ENCODE data around the gene ZFP3. TPM values are rescaled to one million over a fixed set of nuclear protein-coding genes. Genes with fewer than 3 reads are reported as not detected.

ZFP3 gene
- total and polyA plus RNA-seq, 12 donors = 3.1 to 14.6 (median 11.7) TPM

- no peak for DNase-seq
- intact Hi-C loops (cut with DNase I) = no loop called here
- H3K9me3 ChIP-seq = no peaks in the 10 kb centered on the region
- peaks cover 0 to 15% (median 12%) of the 10 kb centered on the region in 9 donors for H3K4me1 ChIP-seq
- no peaks in the 10 kb centered on the region for H3K36me3 ChIP-seq
- ATAC-seq = no peak
- 71 to 72% methylated on average over 2 of the region's 2 CpGs for WGBS, 2 donors
- H3K4me3 ChIP-seq = no peak overlapping the region
- H3K27me3 ChIP-seq = no peaks in the 10 kb centered on the region
- H3K27ac ChIP-seq = no peak overlapping the region
- TF ChIP-seq, protein P1, sequence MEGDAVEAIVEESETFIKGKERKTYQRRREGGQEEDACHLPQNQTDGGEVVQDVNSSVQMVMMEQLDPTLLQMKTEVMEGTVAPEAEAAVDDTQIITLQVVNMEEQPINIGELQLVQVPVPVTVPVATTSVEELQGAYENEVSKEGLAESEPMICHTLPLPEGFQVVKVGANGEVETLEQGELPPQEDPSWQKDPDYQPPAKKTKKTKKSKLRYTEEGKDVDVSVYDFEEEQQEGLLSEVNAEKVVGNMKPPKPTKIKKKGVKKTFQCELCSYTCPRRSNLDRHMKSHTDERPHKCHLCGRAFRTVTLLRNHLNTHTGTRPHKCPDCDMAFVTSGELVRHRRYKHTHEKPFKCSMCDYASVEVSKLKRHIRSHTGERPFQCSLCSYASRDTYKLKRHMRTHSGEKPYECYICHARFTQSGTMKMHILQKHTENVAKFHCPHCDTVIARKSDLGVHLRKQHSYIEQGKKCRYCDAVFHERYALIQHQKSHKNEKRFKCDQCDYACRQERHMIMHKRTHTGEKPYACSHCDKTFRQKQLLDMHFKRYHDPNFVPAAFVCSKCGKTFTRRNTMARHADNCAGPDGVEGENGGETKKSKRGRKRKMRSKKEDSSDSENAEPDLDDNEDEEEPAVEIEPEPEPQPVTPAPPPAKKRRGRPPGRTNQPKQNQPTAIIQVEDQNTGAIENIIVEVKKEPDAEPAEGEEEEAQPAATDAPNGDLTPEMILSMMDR (IDR thresholded peaks at IDR 0.05) = no peak
Observed at GRCh38 chr17:5047446-5047845, 30.8 kb upstream of the ZFP3 start.

DNA sequence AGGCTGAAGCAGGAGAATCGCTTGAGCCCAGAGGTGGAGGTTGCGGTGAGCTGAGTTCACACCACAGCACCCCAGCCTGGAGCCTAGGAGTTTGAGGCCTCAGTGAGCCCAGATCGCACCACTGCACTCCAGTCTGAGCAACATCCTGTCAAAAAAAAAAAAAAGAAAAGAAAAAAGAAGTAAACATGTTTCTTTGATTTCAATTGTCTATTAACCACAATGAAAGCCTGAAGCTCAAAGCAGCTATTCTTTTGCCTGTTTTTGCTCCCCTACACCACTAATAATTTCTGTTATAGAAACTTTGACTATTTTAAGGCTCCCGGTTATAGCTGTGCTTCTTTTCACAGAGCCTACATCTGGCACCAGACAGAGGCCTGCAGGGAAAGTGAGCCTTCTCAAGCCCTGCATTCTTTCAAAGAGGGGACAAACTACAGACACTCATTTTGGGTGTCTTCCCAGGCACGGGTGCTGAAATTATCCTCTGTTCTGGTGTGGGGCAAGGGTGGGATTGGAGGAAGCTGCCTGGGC lies 28.9 kb upstream of the ZFP3 start:
- 50 to 57% methylated on average over 5 of the region's 5 CpGs for WGBS, 2 donors
- DNase-seq (no peak), ATAC-seq (peak in 3 of 8 donors; percentile 28 to 62 (median 61))
- Histone ChIP-seq H3K27ac (peak overlapping the region in 9 of 10 donors; percentile 41 to 85 (median 65)), H3K36me3 (no peaks in the 10 kb centered on the region), H3K4me3 (no peak overlapping the region), H3K9me3 (no peaks in the 10 kb centered on the region), H3K27me3 (no peaks in the 10 kb centered on the region), H3K4me1 (peaks cover 0 to 15% (median 12%) of the 10 kb centered on the region in 9 donors)
- intact Hi-C loops (cut with DNase I) = no loop called here
- TF ChIP-seq, protein P1 (IDR thresholded peaks at IDR 0.05) = no peak

- Histone ChIP-seq H3K27ac (peak overlapping the region in 3 of 10 donors; percentile 52 to 83 (median 76)), H3K9me3 (no peaks in the 10 kb centered on the region), H3K36me3 (no peaks in the 10 kb centered on the region), H3K4me1 (peaks cover 0 to 15% (median 12%) of the 10 kb centered on the region in 9 donors), H3K27me3 (no peaks in the 10 kb centered on the region), H3K4me3 (no peak overlapping the region)
- no peak for DNase-seq
- intact Hi-C loops (cut with DNase I) = no loop called here
- no peak for ATAC-seq
- WGBS, 2 donors = 64 to 69% methylated on average over 9 of the region's 9 CpGs
- TF ChIP-seq, protein P1 (IDR thresholded peaks at IDR 0.05) = no peak
Observed at GRCh38 chr17:5050278-5050677, 28.0 kb upstream of the ZFP3 start.

DNA sequence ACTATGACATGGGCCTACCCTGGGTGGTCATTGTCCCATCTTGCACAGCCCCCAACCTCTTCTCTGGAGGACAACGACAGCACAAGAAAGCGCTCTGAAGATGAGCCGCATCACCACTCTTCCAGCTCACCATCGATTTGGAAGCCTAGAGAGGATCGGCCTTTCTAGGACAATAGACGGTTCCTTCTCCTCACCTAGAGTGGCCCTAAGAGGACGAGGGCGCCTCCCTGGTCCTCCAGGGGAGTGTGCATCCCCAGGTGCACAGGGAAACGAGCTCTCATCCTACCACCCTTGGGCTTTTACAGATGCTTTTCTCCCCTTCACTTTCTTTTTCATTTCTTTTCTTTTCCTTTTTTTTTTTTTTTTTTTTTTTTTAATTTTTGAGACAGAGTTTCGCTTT lies 22.7 kb upstream of the ZFP3 start:
- H3K27ac ChIP-seq = no peak overlapping the region
- ATAC-seq = no peak
- no peak overlapping the region for H3K4me3 ChIP-seq
- 90 to 91% methylated on average over 10 of the region's 10 CpGs for WGBS, 2 donors
- no peak for DNase-seq
- intact Hi-C loops (cut with DNase I) = no loop called here
- H3K9me3 ChIP-seq = no peaks in the 10 kb centered on the region
- no peaks in the 10 kb centered on the region for H3K4me1 ChIP-seq
- H3K27me3 ChIP-seq = peaks cover 0 to 12% (median 0%) of the 10 kb centered on the region in 7 donors
- H3K36me3 ChIP-seq = no peaks in the 10 kb centered on the region
- TF ChIP-seq, protein P1 (IDR thresholded peaks at IDR 0.05) = no peak
